GM18951 (cell line): ENCODE data around the gene GRAMD4.

Experiments used
- POLR2A ChIP-seq: IDR thresholded peaks from 4 replicates; pipeline ENCODE4 v1.6.1; 2011; ENCODE audit warnings: mild to moderate bottlenecking; ENCODE audit not compliant: insufficient read length, insufficient read depth; ENCODE audit errors: extremely low read depth
- in situ Hi-C: fragments of 300-500 bp; cut with MboI; formaldehyde crosslinking; loops from one replicate; pipeline ENCODE4 v1.12.0; 2022; ENCODE audit warnings: low sequenced_read_pairs, mixed read lengths, inconsistent platforms; ENCODE audit not compliant: unreplicated experiment

The GRAMD4 gene

GRCh38 chr22:46672731-46673130 lies 52.5 kb downstream of the GRAMD4 start:
- no peak for TF ChIP-seq POLR2A
- in situ Hi-C loops, result loop anchor here (10.0 kb wide), 1 partner anchor 108 kb away; no protein-coding TSS in a partner anchor

- in situ Hi-C loops, result loop anchor here (10.0 kb wide), 1 partner anchor 108 kb away; no protein-coding TSS in a partner anchor
These were observed 53.0 kb downstream of the GRAMD4 start for GRCh38 chr22:46673205-46673604.

GRCh38 chr22:46673662-46674236 lies 53.6 kb downstream of the GRAMD4 start:
- in situ Hi-C loops, result loop anchor here (10.0 kb wide), 1 partner anchor 109 kb away; no protein-coding TSS in a partner anchor
- no peak for TF ChIP-seq POLR2A

More at GRCh38 chr22:46673205-46673604, 53.0 kb downstream of the GRAMD4 start:
- no peak for TF ChIP-seq POLR2A

- TF ChIP-seq POLR2A, result no peak
- in situ Hi-C loops, result loop anchor here (10.0 kb wide), 1 partner anchor 110 kb away; no protein-coding TSS in a partner anchor
These were observed 54.2 kb downstream of the GRAMD4 start for GRCh38 chr22:46674367-46674781.

DNA sequence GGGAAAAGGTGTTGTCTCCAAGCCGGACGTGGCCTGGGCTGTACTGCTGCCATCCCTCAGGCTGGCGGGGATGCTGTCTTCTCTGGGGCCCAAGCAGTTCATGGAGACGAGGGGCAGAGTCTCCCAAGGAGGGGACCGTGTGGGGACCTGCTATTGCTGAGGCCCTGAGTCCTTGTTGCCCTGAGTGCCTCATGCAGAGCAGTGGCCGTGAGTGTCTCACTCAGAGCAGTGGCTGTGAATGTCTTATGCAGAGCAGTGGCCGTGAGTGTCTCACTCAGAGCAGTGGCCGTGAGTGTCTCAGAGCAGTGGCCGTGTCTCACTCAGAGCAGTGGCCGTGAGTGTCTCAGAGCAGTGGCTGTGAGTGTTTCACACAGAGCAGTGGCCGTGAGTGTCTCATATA lies 54.7 kb downstream of the GRAMD4 start:
- no peak for TF ChIP-seq POLR2A
- in situ Hi-C loops, result loop anchor here (10.0 kb wide), 1 partner anchor 110 kb away; no protein-coding TSS in a partner anchor

DNA sequence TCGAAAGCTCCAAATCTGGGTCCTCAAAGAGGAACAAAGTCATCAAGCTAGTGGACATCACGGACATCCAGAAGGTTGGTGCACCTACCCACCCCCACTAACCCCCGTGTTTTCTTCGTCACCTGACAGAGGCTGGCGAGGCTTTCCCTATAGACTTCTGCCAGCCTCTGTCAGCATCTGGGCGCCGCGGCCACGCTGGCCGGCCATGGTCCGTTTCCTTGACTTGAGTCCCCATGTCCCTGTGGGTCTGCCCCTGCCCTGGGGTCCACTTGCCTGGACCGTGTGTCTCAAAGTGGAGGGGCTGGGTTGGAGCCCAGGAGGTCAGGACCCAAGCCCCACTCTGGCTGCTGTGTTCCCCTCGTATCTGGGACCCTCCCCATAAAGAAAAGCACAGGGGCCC lies 55.3 kb downstream of the GRAMD4 start:
- TF ChIP-seq POLR2A, result no peak
- in situ Hi-C loops, result loop anchor here (10.0 kb wide), 1 partner anchor 111 kb away; no protein-coding TSS in a partner anchor

DNA sequence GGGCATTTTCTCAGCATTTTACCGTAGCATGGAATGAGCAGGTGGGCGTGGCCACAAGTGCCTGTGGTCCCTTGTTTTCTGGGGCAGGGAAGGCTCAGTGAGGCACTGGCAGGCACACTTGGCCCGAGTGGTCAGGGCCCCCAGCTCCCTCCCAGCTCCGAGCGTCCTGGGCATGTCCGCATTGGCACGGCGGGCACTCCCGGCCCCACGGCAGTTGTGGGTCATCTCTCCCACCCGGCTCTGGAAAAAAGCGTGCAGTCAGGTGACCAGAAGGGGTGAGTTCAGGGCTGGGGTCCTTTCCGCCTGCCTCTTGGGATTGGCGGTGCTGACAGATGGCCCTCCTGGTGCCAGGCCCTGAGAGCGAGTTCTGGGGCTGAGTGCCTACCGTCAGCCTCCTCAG lies 55.8 kb downstream of the GRAMD4 start:
- in situ Hi-C loops, result loop anchor here (10.0 kb wide), 1 partner anchor 111 kb away; no protein-coding TSS in a partner anchor
- no peak for TF ChIP-seq POLR2A

DNA sequence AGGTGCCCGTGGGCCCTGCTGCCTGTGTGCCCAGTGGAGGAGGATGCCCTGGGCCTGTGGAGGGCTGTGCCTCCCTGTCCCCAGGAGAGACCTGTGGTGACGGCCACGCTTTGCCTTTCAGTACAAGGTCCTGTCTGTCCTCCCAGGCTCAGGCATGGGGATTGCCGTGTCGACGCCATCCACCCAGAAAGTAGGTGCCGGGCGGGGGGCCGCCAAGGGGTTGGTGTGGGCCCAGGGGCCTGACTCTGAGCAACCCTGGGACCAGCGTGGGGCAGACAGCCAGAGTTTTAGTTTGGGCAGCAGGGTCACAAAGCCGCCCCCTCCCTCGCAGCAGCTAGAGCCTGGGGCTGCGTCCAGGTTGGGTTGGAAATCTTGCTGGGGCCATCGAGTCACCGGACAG lies 56.3 kb downstream of the GRAMD4 start:
- no peak for TF ChIP-seq POLR2A
- in situ Hi-C loops, result loop anchor here (10.0 kb wide), 1 partner anchor 112 kb away; no protein-coding TSS in a partner anchor

GRCh38 chr22:46676881-46677280 lies 56.7 kb downstream of the GRAMD4 start:
- TF ChIP-seq POLR2A, result no peak
- in situ Hi-C loops, result loop anchor here (10.0 kb wide), 1 partner anchor 112 kb away; no protein-coding TSS in a partner anchor

GRCh38 chr22:46677323-46678002 lies 57.3 kb downstream of the GRAMD4 start:
- in situ Hi-C loops, result loop anchor here (10.0 kb wide), 1 partner anchor 113 kb away; no protein-coding TSS in a partner anchor
- TF ChIP-seq POLR2A, result no peak

- in situ Hi-C loops, result loop anchor here (10.0 kb wide), 1 partner anchor 113 kb away; no protein-coding TSS in a partner anchor
- TF ChIP-seq POLR2A, result no peak
These were observed 57.9 kb downstream of the GRAMD4 start for GRCh38 chr22:46678003-46678657.

DNA sequence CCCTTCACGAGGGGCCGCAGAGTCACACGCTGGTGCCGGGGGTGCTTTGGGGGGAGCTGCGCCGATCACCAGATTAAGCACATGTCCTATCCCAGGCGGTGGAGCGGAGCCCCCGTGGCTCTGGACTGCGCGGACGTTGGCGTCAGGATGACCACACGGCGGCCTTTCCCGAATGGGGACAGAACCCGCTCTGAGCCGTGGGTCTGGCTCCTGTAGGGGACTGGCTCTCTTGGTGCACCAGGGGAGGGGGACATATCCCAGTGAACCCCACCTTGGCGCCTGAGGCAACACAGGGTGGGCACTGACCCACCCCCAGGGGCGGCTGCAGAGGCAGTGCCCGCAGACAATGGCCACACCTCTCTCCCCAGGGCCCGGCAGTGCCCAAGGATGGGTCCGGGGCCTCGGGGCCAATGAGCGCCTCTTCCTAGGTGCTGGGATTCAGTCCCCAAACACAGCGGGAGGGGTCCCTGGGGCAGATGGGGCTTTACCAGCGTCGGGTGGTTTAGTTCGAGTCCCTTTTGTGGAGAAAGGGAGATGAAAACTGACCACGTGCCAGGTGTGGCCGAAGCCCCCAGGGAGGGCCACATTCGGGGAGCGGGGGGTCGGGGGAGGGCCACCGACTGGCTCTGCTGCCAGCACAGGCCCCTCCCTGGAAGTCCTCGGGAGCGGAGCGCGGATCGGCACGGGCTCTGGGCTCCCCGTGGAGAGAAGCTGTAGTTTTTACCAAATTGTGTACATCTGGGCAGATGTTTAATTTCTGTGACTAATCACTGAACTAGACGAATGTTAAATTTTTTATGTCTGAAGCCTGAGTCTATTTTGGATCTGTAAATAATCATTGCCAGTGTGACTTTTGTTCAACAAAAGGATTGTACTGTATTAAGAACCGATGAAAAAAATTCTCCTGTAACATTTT lies 58.9 kb downstream of the GRAMD4 start:
- TF ChIP-seq POLR2A, result no peak
- in situ Hi-C loops, result loop anchor here (10.0 kb wide), 1 partner anchor 114 kb away; no protein-coding TSS in a partner anchor
